ENCODE data around the gene DOK7. TPM values are rescaled to one million over a fixed set of nuclear protein-coding genes. Genes with fewer than 3 reads are reported as not detected.

Gene DOK7
- total RNA-seq (ENCODE audit: unreplicated experiment): 0.69 TPM
- long read RNA-seq, partial matches to known transcripts: 0 of 3 reads
- long read RNA-seq, other reads (novel, unspliced or antisense): 0 of 3 reads

DNA sequence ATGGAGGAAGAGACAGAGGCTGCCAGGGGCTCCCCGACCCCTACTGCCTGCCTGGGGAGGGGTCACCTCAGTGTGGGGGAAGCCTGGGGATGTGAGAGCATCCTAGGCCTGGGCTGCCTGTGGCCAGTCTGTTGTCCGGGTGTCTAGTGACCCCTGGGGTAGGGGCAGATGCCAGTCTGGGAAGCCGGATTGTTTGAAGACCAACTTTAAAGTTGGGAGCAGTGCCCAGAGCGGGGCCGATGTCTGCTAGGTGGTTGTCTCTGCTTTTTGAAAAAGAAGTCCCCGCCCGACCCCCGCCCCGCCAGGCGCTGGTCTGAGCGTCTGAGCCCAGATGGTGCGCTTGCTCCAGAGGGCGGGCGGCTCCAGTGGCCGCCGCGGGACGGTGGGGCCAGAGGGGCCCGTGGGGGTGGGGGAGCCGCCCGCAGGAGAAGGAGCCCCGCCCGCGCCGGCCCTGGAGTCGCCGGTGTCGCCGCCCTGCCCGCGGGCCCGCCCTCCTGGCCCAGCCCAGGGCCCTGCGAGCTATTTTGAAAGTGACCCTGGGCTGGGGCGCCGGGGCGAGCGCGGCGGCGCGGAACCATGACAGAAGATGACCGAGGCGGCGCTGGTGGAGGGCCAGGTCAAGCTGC is at the start of gene DOK7:
Gene DOK7 (plus strand): TSS at position 517 of the 626 bp plus-strand sequence. CDS start 70 bp downstream, at position 587.
- H3K4me1 Mint-ChIP-seq (ENCODE audit: unreplicated experiment): peaks cover 4% of the 10 kb centered on the region
- no peaks in the 10 kb centered on the region for H3K36me3 Mint-ChIP-seq (ENCODE audit: low read depth, unreplicated experiment)
- TF ChIP-seq, protein P1, sequence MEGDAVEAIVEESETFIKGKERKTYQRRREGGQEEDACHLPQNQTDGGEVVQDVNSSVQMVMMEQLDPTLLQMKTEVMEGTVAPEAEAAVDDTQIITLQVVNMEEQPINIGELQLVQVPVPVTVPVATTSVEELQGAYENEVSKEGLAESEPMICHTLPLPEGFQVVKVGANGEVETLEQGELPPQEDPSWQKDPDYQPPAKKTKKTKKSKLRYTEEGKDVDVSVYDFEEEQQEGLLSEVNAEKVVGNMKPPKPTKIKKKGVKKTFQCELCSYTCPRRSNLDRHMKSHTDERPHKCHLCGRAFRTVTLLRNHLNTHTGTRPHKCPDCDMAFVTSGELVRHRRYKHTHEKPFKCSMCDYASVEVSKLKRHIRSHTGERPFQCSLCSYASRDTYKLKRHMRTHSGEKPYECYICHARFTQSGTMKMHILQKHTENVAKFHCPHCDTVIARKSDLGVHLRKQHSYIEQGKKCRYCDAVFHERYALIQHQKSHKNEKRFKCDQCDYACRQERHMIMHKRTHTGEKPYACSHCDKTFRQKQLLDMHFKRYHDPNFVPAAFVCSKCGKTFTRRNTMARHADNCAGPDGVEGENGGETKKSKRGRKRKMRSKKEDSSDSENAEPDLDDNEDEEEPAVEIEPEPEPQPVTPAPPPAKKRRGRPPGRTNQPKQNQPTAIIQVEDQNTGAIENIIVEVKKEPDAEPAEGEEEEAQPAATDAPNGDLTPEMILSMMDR (IDR thresholded peaks at IDR 0.05; ENCODE audit: unreplicated experiment): no peak
- H3K4me3 Mint-ChIP-seq (ENCODE audit: unreplicated experiment): no peak within 1 kb of the TSS
- peaks cover 8% of the 10 kb centered on the region for H3K27me3 Mint-ChIP-seq (ENCODE audit: unreplicated experiment)
- DNase-seq (ENCODE audit: low spot score): no peak
- no peaks in the 10 kb centered on the region for H3K9me3 Mint-ChIP-seq (ENCODE audit: unreplicated experiment)
- no peak within 1 kb of the TSS for H3K27ac Mint-ChIP-seq (ENCODE audit: unreplicated experiment)

- Mint-ChIP-seq H3K4me3 (ENCODE audit: unreplicated experiment) (no peak overlapping the region), H3K27me3 (ENCODE audit: unreplicated experiment) (peaks cover 11% of the 10 kb centered on the region), H3K9me3 (ENCODE audit: unreplicated experiment) (no peaks in the 10 kb centered on the region), H3K4me1 (ENCODE audit: unreplicated experiment) (peaks cover 5% of the 10 kb centered on the region), H3K27ac (ENCODE audit: unreplicated experiment) (no peak overlapping the region), H3K36me3 (ENCODE audit: low read depth, unreplicated experiment) (peaks cover 48% of the 10 kb centered on the region)
- TF ChIP-seq, protein P1 (IDR thresholded peaks at IDR 0.05; ENCODE audit: unreplicated experiment): no peak
- DNase-seq (ENCODE audit: low spot score): no peak
Measured at GRCh38 chr4:3413675-3414420, 49.3 kb upstream of the DOK7 start.

DNA sequence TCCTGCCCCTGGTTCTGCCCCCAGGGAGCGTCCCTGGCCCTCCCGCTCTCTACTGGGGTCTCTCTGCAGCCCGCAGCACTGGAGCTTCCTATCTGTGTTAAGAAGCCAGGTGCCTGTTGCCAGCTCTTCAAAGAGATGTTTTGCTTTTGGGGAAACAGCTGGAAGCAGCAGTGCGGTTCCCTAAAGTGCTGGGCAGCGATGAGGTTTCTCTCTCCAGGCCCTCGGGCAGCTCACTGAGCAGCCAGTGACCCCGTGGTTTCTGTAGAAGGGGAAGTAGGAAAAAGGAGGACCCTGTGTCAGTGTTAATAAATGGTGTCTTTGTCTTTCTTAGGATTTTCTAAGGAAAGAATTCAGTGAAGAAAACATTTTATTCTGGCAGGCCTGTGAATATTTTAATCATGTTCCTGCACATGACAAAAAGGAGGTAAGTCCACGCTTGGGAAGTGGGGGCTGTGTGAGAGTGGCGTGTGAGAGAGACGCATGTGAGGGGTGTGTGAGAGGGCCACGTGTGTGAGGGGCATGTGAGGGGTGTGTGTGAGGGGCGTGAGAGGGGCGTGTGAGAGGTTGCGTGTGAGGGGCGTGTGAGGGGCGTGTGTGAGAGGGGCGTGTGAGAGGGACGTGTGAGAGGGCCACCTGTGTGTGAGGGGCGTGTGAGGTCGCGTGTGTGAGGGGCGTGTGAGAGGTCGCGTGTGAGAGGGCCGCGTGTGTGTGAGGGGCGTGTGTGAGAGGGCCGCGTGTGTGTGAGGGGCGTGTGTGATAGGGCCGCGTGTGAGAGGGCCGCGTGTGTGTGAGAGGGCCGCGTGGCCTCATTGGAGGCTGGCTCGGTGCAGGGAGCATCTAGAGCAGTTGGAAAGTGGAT is 48.5 kb upstream of the DOK7 start:
- Mint-ChIP-seq H3K4me1 (ENCODE audit: unreplicated experiment) (peaks cover 5% of the 10 kb centered on the region), H3K27me3 (ENCODE audit: unreplicated experiment) (peaks cover 9% of the 10 kb centered on the region), H3K4me3 (ENCODE audit: unreplicated experiment) (no peak overlapping the region), H3K27ac (ENCODE audit: unreplicated experiment) (no peak overlapping the region), H3K36me3 (ENCODE audit: low read depth, unreplicated experiment) (peaks cover 43% of the 10 kb centered on the region), H3K9me3 (ENCODE audit: unreplicated experiment) (no peaks in the 10 kb centered on the region)
- TF ChIP-seq, protein P1 (IDR thresholded peaks at IDR 0.05; ENCODE audit: unreplicated experiment): no peak
- DNase-seq (ENCODE audit: low spot score): no peak

DNA sequence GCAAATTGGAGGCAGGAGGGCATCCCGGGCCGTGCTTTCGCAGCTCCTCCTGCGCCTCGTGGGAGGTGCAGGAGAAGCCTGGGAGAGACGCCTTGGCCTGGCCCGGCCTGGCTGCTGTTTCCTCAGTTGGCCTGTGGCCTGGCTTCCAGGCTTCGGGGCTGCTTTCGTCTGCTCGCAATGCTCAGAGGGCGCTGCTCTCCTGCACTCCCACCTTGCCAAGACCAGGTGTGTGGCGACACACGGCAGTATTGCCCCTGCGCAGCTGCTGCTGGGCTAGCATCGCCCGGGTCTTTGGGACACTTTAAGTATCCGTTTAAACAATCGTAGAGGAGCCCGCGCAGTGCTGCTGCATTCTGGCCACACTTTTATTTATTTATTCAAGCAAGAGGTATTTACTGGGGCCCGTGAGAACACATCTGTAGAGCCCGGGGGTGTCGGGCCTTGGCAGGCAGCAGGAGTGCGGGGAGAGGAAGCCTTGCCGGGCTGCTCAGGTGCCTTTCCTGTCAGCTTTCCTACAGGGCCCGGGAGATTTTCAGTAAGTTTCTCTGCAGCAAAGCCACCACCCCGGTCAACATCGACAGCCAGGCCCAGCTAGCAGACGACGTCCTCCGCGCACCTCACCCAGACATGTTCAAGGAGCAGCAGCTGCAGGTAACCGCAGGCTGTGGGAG is 47.5 kb upstream of the DOK7 start:
- Mint-ChIP-seq H3K9me3 (ENCODE audit: unreplicated experiment) (no peaks in the 10 kb centered on the region), H3K27ac (ENCODE audit: unreplicated experiment) (no peak overlapping the region), H3K36me3 (ENCODE audit: low read depth, unreplicated experiment) (peaks cover 43% of the 10 kb centered on the region), H3K4me3 (ENCODE audit: unreplicated experiment) (no peak overlapping the region), H3K4me1 (ENCODE audit: unreplicated experiment) (peaks cover 5% of the 10 kb centered on the region), H3K27me3 (ENCODE audit: unreplicated experiment) (peaks cover 15% of the 10 kb centered on the region)
- no peak for DNase-seq (ENCODE audit: low spot score)
- TF ChIP-seq, protein P1 (IDR thresholded peaks at IDR 0.05; ENCODE audit: unreplicated experiment): no peak

All from endothelial cell (in vitro differentiated cells).